Stimulated activated CD8-positive, alpha-beta memory T cell treated with anti-CD3 and anti-CD28 coated beads, Interleukin-4, amount 100 ng/mL, for 24 hours (primary cell): ENCODE data around the gene SLC27A1.

ENCODE experiments used
- DNase-seq: peaks from one replicate; pipeline ENCODE4 v3.0.0-alpha.2; 2020; ENCODE audit warnings: low read depth

Gene SLC27A1

GRCh38 chr19:17470068-17470841 is at the start of gene SLC27A1:
Gene SLC27A1, plus strand, starts transcription at chr19:17470524. Its CDS starts 17 bp downstream, at chr19:17470541.
- DNase-seq: peak; percentile 88

- DNase-seq: no peak
Observed at GRCh38 chr19:17421942-17422341, 48.4 kb upstream of the SLC27A1 start.

- DNase-seq: no peak
Observed at GRCh38 chr19:17423429-17424208, 46.7 kb upstream of the SLC27A1 start.

GRCh38 chr19:17424743-17425365 is 45.5 kb upstream of the SLC27A1 start:
- DNase-seq: no peak

- no peak for DNase-seq
Observed at GRCh38 chr19:17429641-17430113, 40.6 kb upstream of the SLC27A1 start.

GRCh38 chr19:17431417-17431816 is 38.9 kb upstream of the SLC27A1 start:
- no peak for DNase-seq

- DNase-seq: no peak
Observed at GRCh38 chr19:17435218-17435617, 35.1 kb upstream of the SLC27A1 start.

GRCh38 chr19:17436094-17436873 is 34.0 kb upstream of the SLC27A1 start:
- no peak for DNase-seq

- DNase-seq: no peak
Observed at GRCh38 chr19:17436874-17437267, 33.5 kb upstream of the SLC27A1 start.

GRCh38 chr19:17441241-17442021 is 28.9 kb upstream of the SLC27A1 start:
- DNase-seq: no peak

GRCh38 chr19:17445526-17446165 is 24.7 kb upstream of the SLC27A1 start:
- no peak for DNase-seq

- no peak for DNase-seq
Observed at GRCh38 chr19:17447704-17448130, 22.6 kb upstream of the SLC27A1 start.

GRCh38 chr19:17448131-17448967 is 22.0 kb upstream of the SLC27A1 start, which contains the start of gene TMEM221:
Gene TMEM221, minus strand, starts transcription at chr19:17448668. Its CDS starts 206 bp downstream, at chr19:17448462.
- peak; percentile 30 for DNase-seq

GRCh38 chr19:17450264-17451075 is 19.9 kb upstream of the SLC27A1 start:
- DNase-seq: peak; percentile 15

- DNase-seq: no peak
Observed at GRCh38 chr19:17451820-17452219, 18.5 kb upstream of the SLC27A1 start.

GRCh38 chr19:17454576-17455071 is 15.7 kb upstream of the SLC27A1 start:
- DNase-seq: no peak

- no peak for DNase-seq
Observed at GRCh38 chr19:17455308-17456123, 14.8 kb upstream of the SLC27A1 start.
